Activated CD4-positive, alpha-beta T cell treated with anti-CD3 and anti-CD28 coated beads, Interleukin-2, amount 50 U/mL, for 1 hour (primary cell): ENCODE measurements around the gene ITPKB.
A peak's percentile ranks its signal among the peaks of the same experiment; 100 is the strongest.

Source experiments
- DNase-seq: peaks from one replicate; pipeline ENCODE4 v3.0.0-alpha.2; 2020

Gene ITPKB

DNA sequence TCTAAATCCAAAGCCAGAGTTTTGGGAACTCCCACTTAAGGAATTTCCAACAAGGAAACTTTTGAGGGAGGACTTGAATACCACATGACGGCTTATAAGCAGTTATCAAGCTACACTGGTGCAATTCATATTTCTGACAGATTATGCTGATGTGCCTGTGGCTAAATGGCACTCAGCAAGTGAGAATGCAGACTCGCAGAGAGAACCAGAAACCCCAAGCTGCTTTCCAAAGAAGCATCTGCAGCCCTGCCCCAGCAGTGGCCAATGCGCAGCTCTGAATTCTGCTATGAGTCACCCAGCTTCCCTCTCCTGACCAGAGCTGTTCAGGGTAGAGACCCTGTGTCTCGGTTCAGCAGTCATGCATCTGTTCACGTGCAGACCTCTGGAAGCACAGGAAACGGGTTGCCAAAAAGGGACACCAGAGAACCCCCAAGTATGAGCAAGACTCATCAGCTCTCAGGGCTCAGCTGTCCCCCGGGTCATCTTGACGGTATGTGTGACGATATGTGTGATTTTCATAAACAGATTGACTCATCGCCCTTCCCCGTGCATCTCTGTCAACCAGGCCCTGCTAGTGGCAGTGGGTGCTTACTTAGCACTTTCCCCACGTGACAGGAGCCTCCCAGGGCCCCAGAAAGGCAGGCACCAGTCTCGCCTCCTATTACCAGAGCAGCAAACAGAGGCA lies 76.3 kb downstream of the ITPKB start:
- peak; percentile 79 for DNase-seq

GRCh38 chr1:226661965-226662364 lies 77.1 kb downstream of the ITPKB start:
- no peak for DNase-seq

GRCh38 chr1:226661271-226661670 lies 77.8 kb downstream of the ITPKB start:
- no peak for DNase-seq

GRCh38 chr1:226660410-226661182 lies 78.5 kb downstream of the ITPKB start:
- DNase-seq, result no peak

GRCh38 chr1:226659641-226660040 lies 79.4 kb downstream of the ITPKB start:
- no peak for DNase-seq

- no peak for DNase-seq
These were observed 79.9 kb downstream of the ITPKB start for GRCh38 chr1:226659136-226659535.

- no peak for DNase-seq
These were observed 80.4 kb downstream of the ITPKB start for GRCh38 chr1:226658546-226659125.

GRCh38 chr1:226657895-226658545 lies 81.1 kb downstream of the ITPKB start:
- DNase-seq, result no peak

DNA sequence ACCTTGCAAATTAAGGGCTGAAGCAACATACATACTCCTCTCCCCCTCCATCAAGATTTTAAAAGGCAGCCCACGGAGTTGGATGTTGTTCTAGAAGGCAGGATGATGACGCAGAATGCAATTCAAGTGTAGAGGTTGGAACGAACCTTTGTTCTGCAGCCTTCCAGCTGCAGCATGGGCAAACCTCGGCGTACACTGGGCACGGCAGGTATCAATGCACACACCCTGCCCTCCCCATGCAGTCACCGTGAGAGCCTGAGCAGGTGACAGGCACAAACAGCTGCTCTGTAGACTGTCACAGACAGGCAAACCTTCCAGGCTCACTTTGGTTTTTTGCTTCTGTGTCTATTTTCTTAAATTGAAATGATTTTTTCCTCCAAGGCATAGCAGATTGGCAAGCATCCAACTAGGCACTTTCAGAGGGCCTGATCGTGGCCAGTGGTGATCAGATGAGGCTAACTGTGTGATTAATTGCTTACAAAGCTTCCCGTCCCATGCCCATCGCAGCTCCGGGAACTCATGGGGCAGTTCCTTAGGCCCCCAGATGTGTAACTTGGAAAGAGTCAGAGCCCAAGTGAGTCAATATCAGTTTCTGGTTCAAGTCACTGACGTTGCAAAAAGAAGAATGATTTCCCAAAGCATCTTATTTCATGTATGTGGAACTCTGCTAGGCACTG lies 82.3 kb downstream of the ITPKB start:
- DNase-seq, result peak; percentile 67

DNA sequence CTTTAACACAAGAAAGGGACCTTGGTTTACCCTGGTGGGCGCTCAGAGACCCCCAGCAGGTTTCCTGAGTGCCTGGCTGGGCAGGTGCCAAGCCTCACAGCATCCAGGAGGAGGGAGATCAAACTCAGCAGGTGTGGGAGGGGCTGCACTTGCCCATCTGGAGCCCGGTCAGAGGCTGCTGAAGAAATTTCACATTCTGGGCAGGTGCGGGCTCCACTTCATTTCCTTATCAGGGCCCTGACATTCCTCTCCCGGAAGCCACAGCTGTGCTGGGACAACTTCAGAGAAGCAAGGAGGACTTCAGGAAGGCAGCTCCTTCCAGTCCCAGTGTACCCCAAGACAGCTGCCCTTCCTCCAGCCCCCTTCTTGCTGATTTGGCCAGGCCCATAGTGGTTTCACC lies 82.9 kb downstream of the ITPKB start:
- DNase-seq, result no peak

GRCh38 chr1:226655251-226656163 lies 83.6 kb downstream of the ITPKB start:
- DNase-seq, result no peak

DNA sequence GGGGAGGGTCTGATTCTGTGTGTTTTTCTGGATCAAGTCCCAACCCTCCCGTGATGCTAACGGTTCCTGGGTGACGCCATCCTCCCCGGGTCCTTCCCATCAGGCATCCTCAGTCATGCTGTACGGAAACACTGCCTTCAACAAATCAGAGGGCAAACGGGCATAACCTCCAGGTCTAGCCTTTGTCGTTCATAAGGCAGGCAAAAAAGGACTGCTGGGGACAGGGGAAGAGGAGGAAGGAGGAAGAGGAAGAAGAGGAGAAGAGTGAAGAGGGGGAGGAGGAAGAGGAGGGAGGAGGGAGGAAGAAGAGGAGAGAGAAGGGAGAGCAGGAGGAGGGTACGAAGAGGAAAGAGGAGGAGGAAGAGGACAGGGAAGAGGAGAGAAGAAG lies 84.4 kb downstream of the ITPKB start:
- DNase-seq, result no peak

DNA sequence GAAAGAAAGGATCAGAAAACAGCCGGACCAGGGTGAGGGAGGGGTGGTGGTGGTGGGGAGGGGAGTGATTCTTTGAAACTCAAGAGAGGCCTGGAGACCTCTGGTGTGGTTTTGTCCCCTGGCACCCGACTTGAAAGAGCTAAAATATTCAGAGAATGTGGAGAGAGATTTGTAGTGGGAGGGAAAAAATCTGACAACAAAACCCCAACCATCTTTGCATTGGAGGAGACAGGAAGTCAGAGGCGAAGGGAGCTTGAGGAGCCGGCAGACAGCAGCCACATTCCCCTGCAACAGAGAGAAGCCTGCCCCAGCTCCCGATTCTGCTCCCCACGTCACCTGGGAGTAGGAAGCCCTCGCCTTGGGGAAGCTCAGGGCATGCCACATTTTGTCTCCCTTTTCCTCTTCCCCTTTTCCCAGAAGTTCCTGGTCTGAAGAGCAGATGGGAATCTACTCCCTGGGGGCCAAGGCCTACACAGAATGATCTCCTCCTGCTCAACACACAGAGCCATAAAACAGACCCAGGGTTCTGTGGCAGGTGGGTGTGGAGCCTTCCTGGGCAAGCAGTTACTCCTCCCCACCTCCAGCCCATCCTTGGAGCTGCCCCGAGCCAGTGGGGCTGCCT lies 84.9 kb downstream of the ITPKB start:
- DNase-seq, result no peak

DNA sequence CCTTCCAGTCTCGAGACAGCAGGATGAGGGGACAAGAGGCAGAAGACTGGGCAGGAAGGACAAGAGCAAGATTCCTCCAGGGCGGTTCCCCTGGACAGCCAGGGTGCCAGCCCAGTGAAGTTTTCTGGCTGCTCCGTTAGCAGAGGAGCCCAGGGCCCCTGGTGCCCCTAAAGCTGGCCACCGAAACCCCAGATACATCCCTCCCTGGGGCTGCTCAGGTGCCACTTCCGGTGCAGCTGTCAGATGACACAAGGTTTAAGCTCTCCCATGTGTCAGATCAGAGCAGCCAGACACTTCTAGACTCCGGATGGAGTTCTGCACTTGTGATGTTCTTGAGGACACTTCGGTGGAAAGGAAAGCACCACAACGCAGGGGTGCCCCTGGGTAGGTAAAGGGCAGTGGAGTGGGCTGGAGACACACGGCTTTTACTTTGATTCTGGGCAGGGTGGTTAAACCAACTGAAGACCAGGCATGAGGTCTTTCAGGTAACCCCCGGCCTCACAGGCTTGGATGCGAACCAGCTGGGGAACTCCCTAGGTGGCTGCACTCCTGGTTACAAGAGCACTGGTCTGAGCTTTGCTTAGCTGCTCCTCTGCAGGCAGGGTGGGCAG lies 85.7 kb downstream of the ITPKB start:
- DNase-seq, result peak; percentile 61

GRCh38 chr1:226652613-226653012 lies 86.5 kb downstream of the ITPKB start:
- no peak for DNase-seq

DNA sequence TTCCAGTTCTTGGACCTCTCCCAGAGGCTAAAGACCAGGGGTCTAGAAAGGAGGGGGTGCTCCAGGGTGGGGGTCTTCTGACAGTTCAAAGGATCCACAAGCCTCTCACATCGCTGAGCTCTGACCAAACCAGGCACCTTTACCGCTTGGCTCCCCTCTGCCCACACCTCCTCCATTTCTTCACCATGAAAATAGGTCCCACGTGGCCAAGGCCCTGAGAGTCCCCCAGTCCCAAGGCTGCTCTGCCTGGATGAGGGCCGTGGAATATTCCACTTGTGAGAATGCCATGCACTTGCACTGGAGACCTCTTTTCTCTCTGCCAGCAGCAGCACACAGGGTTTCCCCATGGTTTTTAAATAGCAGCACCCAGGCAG lies 87.4 kb downstream of the ITPKB start:
- DNase-seq, result no peak

DNA sequence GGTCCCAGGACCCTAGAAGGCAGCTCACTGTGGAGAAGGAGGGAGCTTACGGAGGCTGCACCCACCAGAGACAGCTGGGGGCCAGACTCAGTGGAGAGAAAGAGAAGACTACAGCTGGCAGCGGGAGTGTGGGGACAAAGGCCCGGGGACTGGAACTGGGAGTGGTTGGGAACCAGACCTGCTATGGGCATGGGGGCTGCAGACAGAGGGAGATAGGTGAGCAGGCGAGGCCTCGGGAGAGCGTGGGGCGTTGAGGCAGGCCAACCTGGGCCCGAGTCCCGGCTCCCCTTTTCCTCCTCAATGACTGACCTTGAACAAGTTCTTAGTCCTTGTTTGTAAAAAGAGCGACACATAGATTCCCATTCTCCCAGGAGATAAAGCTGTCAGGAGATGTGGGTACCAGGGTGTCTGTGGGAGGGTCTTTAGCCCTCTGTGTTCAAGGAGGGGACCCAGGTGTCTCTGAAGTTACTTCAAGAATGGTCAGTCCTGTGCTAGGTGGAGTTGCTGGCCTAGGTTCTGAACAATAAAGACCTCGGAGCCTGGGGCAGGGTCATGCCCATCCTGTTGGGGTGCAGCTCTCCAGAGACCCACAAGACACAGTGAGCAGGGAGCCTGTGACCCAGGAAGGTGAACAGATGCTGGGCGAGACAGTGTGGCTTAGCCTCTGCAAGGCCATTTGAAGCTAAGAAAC lies 87.9 kb downstream of the ITPKB start:
- no peak for DNase-seq

- DNase-seq, result no peak
These were observed 88.7 kb downstream of the ITPKB start for GRCh38 chr1:226650236-226650841.

DNA sequence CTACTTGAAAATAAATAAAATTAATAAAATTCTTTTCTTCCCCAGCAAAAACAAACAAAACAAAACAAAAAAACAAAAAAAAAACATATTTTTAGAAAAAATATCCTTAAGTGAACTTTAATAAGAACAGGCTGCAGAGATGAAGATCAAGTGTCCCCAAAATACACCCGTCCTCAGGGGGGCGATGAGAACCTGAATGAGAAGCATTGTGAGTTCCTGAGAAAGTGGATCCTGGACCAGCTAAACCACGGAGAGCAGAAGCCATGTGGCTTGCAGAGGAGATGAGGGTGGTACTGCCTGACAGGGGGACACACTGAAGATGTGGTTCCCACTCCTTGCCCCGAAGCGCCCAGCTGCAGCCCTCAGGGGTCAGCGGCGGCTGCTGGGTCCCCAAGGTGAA lies 89.3 kb downstream of the ITPKB start:
- no peak for DNase-seq

DNA sequence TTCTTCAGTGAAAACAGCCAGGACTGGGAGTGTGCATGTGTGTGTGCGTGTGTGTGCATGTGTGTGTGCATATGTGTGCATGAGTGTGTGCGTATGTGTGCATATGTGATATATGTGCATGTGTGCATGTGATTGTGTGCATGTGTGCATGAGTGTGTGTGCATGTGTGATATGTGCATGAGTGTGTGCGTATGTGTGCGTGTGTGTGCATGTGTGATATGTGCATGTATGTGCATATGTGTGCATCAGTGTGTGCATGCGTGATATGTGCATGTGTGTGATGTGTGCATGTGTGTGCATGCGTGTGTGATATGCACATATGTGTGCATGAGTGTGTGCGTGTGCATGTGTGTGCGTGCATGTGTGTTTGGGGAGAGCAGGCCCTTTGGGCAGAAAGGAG lies 89.8 kb downstream of the ITPKB start:
- DNase-seq, result no peak
